Bone marrow (tissue), 2 donors: Measurements from ENCODE around the gene TPM2.

Experiments used
- DNase-seq, 2 donors: peaks; one replicate each; lab custom pipeline; 2025; lab: John Stamatoyannopoulos, UW

Gene TPM2

GRCh38 chr9:35718721-35719511 is 29.2 kb upstream of the TPM2 start:
- DNase-seq: no peak

GRCh38 chr9:35717132-35717870 is 27.6 kb upstream of the TPM2 start:
- no peak for DNase-seq

- no peak for DNase-seq
Measured at GRCh38 chr9:35716230-35716629, 26.5 kb upstream of the TPM2 start.

GRCh38 chr9:35714579-35715252 is 25.0 kb upstream of the TPM2 start:
- DNase-seq: no peak

- DNase-seq: no peak
Measured at GRCh38 chr9:35714123-35714522, 24.4 kb upstream of the TPM2 start.

- no peak for DNase-seq
Measured at GRCh38 chr9:35713578-35713977, 23.9 kb upstream of the TPM2 start.

GRCh38 chr9:35712762-35713400 is 23.2 kb upstream of the TPM2 start:
- no peak for DNase-seq

- DNase-seq: no peak
Measured at GRCh38 chr9:35711501-35712428, 22.0 kb upstream of the TPM2 start.

- DNase-seq: no peak
Measured at GRCh38 chr9:35710818-35711500, 21.2 kb upstream of the TPM2 start.

- no peak for DNase-seq
Measured at GRCh38 chr9:35708146-35708545, 18.4 kb upstream of the TPM2 start.

- DNase-seq: no peak
Measured at GRCh38 chr9:35706951-35707350, 17.2 kb upstream of the TPM2 start.

GRCh38 chr9:35705836-35706430 is 16.2 kb upstream of the TPM2 start:
- DNase-seq: no peak

- DNase-seq: no peak
Measured at GRCh38 chr9:35705372-35705771, 15.6 kb upstream of the TPM2 start.

GRCh38 chr9:35703906-35704672 is 14.4 kb upstream of the TPM2 start:
- no peak for DNase-seq

- DNase-seq: no peak
Measured at GRCh38 chr9:35702696-35703095, 13.0 kb upstream of the TPM2 start.

- no peak for DNase-seq
Measured at GRCh38 chr9:35700942-35701341, 11.2 kb upstream of the TPM2 start.

- DNase-seq: no peak
Measured at GRCh38 chr9:35700031-35700430, 10.3 kb upstream of the TPM2 start.

GRCh38 chr9:35698231-35698630 is 8.5 kb upstream of the TPM2 start:
- DNase-seq: no peak

GRCh38 chr9:35697486-35697885 is 7.8 kb upstream of the TPM2 start:
- DNase-seq: no peak
